HEK293 (cell line): ENCODE data around the gene MAZ.

Experiments used
- ATF2 ChIP-seq: fragments of 450-650 bp; formaldehyde crosslinking; IDR thresholded peaks from 2 replicates; pipeline ENCODE4 v1.5.1; 2016; ENCODE audit warnings: missing biosample characterization, missing genetic modification characterization, low read depth
- BCL11B ChIP-seq: fragments of 450-650 bp; formaldehyde crosslinking; IDR thresholded peaks from 2 replicates; pipeline ENCODE4 v1.5.1; 2016; ENCODE audit warnings: low read depth, missing biosample characterization, missing genetic modification characterization
- ELK4 ChIP-seq: IDR thresholded peaks from 2 replicates; pipeline ENCODE4 v1.6.1; 2011; ENCODE audit warnings: mild to moderate bottlenecking, low read depth, low read length, borderline replicate concordance
- GLI4 ChIP-seq: fragments of 450-650 bp; formaldehyde crosslinking; IDR thresholded peaks from 2 replicates; pipeline ENCODE4 v1.5.1; 2016; ENCODE audit warnings: missing biosample characterization, missing genetic modification characterization
- HOXA7 ChIP-seq: sonication (generic); formaldehyde crosslinking; IDR thresholded peaks from 2 replicates; pipeline ENCODE4 v1.8.1; 2022; ENCODE audit warnings: missing genetic modification reagents, borderline replicate concordance
- KLF8 ChIP-seq: fragments of 450-650 bp; formaldehyde crosslinking; IDR thresholded peaks from 2 replicates; pipeline ENCODE4 v1.5.1; 2016; ENCODE audit warnings: missing biosample characterization, missing genetic modification characterization
- MEIS1 ChIP-seq: sonication (generic); formaldehyde crosslinking; IDR thresholded peaks from 2 replicates; pipeline ENCODE4 v1.8.1; 2022; ENCODE audit warnings: missing genetic modification reagents, mild to moderate bottlenecking, borderline replicate concordance
- OVOL3 ChIP-seq: fragments of 450-650 bp; formaldehyde crosslinking; IDR thresholded peaks from 2 replicates; pipeline ENCODE4 v1.5.1; 2016; ENCODE audit warnings: missing biosample characterization, missing genetic modification characterization
- SCRT2 ChIP-seq: fragments of 450-650 bp; formaldehyde crosslinking; IDR thresholded peaks from 2 replicates; pipeline ENCODE4 v1.5.1; 2016; ENCODE audit warnings: missing biosample characterization, missing genetic modification characterization
- YY2 ChIP-seq: fragments of 450-650 bp; formaldehyde crosslinking; IDR thresholded peaks from 2 replicates; pipeline ENCODE4 v1.5.1; 2016; ENCODE audit warnings: missing biosample characterization, missing genetic modification characterization
- ZBTB44 ChIP-seq: fragments of 450-650 bp; IDR thresholded peaks from 2 replicates; pipeline ENCODE4 v1.5.1; 2018; ENCODE audit warnings: missing biosample characterization, mild to moderate bottlenecking, missing genetic modification characterization
- ZBTB7A ChIP-seq: fragments of 450-650 bp; formaldehyde crosslinking; IDR thresholded peaks from 2 replicates; pipeline ENCODE4 v1.5.1; 2016; ENCODE audit warnings: low read depth, missing biosample characterization, missing genetic modification characterization
- ZEB2 ChIP-seq: fragments of 450-650 bp; formaldehyde crosslinking; IDR thresholded peaks from 2 replicates; pipeline ENCODE4 v1.5.1; 2016; ENCODE audit warnings: missing biosample characterization, missing genetic modification characterization
- ZIC2 ChIP-seq: fragments of 450-650 bp; formaldehyde crosslinking; IDR thresholded peaks from 2 replicates; pipeline ENCODE4 v1.5.1; 2016; ENCODE audit warnings: missing biosample characterization, missing genetic modification characterization
- ZNF18 ChIP-seq: fragments of 450-650 bp; formaldehyde crosslinking; IDR thresholded peaks from 2 replicates; pipeline ENCODE4 v1.5.1; 2016; ENCODE audit warnings: missing biosample characterization, missing genetic modification characterization
- ZNF184 ChIP-seq: fragments of 450-650 bp; IDR thresholded peaks from 2 replicates; pipeline ENCODE4 v1.5.1; 2018; ENCODE audit warnings: missing biosample characterization, mild to moderate bottlenecking, missing genetic modification characterization
- ZNF280D ChIP-seq: fragments of 450-650 bp; formaldehyde crosslinking; IDR thresholded peaks from 2 replicates; pipeline ENCODE4 v1.5.1; 2016; ENCODE audit warnings: missing biosample characterization, missing genetic modification characterization
- ZNF324 ChIP-seq: fragments of 450-650 bp; formaldehyde crosslinking; IDR thresholded peaks from 2 replicates; pipeline ENCODE4 v1.5.1; 2016; ENCODE audit warnings: missing biosample characterization, missing genetic modification characterization
- ZNF645 ChIP-seq: fragments of 450-650 bp; formaldehyde crosslinking; IDR thresholded peaks from 2 replicates; pipeline ENCODE4; 2016; ENCODE audit warnings: missing biosample characterization, missing genetic modification characterization
- ZNF777 ChIP-seq: fragments of 450-650 bp; formaldehyde crosslinking; IDR thresholded peaks from 2 replicates; pipeline ENCODE4 v1.5.1; 2017; ENCODE audit warnings: missing biosample characterization, missing genetic modification characterization, borderline replicate concordance
- ZSCAN18 ChIP-seq: fragments of 450-650 bp; formaldehyde crosslinking; IDR thresholded peaks from 2 replicates; pipeline ENCODE4 v1.5.1; 2016; ENCODE audit warnings: missing biosample characterization, missing genetic modification characterization
- ZSCAN5A ChIP-seq: fragments of 450-650 bp; formaldehyde crosslinking; IDR thresholded peaks from 2 replicates; pipeline ENCODE4 v1.5.1; 2016; ENCODE audit warnings: missing biosample characterization, missing genetic modification characterization

Gene MAZ

GRCh38 chr16:29805232-29806098, 864 bp upstream of the MAZ start (continued):
- TF ChIP-seq HOXA7 (CRISPR knock-in tag): no peak
- no peak for TF ChIP-seq MEIS1 (CRISPR knock-in tag)
- TF ChIP-seq GLI4 (tag by site-specific recombination): peak; percentile 87; the same call in 1 of the 2 replicates
- TF ChIP-seq ZIC2 (tag by site-specific recombination): peak; percentile 74
- peak; percentile 36; the same call in 1 of the 2 replicates for TF ChIP-seq BCL11B (tag by site-specific recombination)
- peak; percentile 61; the same call in 1 of the 2 replicates for TF ChIP-seq ZNF184 (tag by site-specific recombination)
- peak; percentile 9; the same call in 1 of the 2 replicates for TF ChIP-seq ZNF645 (tag by site-specific recombination)
- TF ChIP-seq OVOL3 (tag by site-specific recombination): peak; percentile 100
- TF ChIP-seq ZNF18 (tag by site-specific recombination): peak; percentile 69
- TF ChIP-seq ZBTB7A (tag by site-specific recombination): peak; percentile 99
- peak; percentile 78 for TF ChIP-seq YY2 (tag by site-specific recombination)
- TF ChIP-seq ZBTB44: peak; percentile 87
- peak; percentile 100 for TF ChIP-seq ZEB2 (tag by site-specific recombination)
- TF ChIP-seq ZNF324: peak; percentile 94
- no peak for TF ChIP-seq ZNF280D
- no peak for TF ChIP-seq ELK4
- TF ChIP-seq SCRT2 (tag by site-specific recombination): no peak
- TF ChIP-seq ZSCAN18: peak; percentile 85; the same call in 1 of the 2 replicates
- peak; percentile 100 for TF ChIP-seq KLF8 (tag by site-specific recombination)
- TF ChIP-seq ATF2 (tag by site-specific recombination): no peak
- TF ChIP-seq ZNF777 (tag by site-specific recombination): 0 out of 2 replicates have a peak, but pooled peaks have one; percentile 2
- TF ChIP-seq ZSCAN5A (tag by site-specific recombination): peak; percentile 95
- TF ChIP-seq, all 188 proteins: peak for 85
